HepG2 (cell line): Measurements from ENCODE around the gene CAMTA1. TPM values are rescaled to one million over a fixed set of nuclear protein-coding genes. Genes with fewer than 3 reads are reported as not detected.

Experiments used
- ATAC-seq: fragments of 200-7000 bp; cut with Tn5 transposase; 3 replicates; pipeline ENCODE4 v1.9.1; 2020; ENCODE audit warnings: mild to moderate bottlenecking, moderate library complexity
- BruUV-seq: library from RNA; stranded (reverse); fragments of 400-500 nt; replicated peaks from 2 replicates; lab custom pipeline; 2021; lab: Mats Ljungman, UMichigan
- CTCF ChIA-PET: fragments of 300-600 bp; formaldehyde crosslinking; extraction: SDS; loops from one replicate; lab custom pipeline; 2021; ENCODE audit warnings: low total read pairs, inconsistent platforms, low intra/inter-chr PET ratio; lab: Yijun Ruan, JAX
- POLR2A ChIA-PET: fragments of 350-600 bp; sonication (Branson Sonifier 250); formaldehyde crosslinking; loops from one replicate; lab custom pipeline; 2020; ENCODE audit warnings: antibody characterized with exemption, inconsistent platforms; lab: Yijun Ruan, JAX
- DNase-seq: peaks from one replicate; pipeline ENCODE4 v3.0.0-alpha.2; 2015; ENCODE audit warnings: low spot score
- FAIRE-seq: peaks from 3 replicates; lab custom pipeline; 2011; peaks lifted over from hg19 to GRCh38; lab: Jason Lieb, UNC
- H2AFZ ChIP-seq: one replicate; pipeline ENCODE4 v1.6.1; 2011; ENCODE audit warnings: low read length, inconsistent platforms
- H3K27ac ChIP-seq: fragments of 300-600 bp; 3 replicates; pipeline ENCODE4 v1.8.0; 2011; ENCODE audit warnings: mixed run types, mild to moderate bottlenecking, mixed read lengths, low read length, inconsistent platforms; ENCODE audit not compliant: insufficient read depth; ENCODE audit errors: extremely low read length
- H3K27me3 ChIP-seq, 2 experiments: fragments of 200-600 bp in 1 of 2; 2 replicates in 1 of 2; 3 replicates in 1 of 2; pipeline versions ENCODE4 v1.6.0 to v1.8.0; 2011; ENCODE audit warnings: low read length in 2 of 2, mild to moderate bottlenecking in 2 of 2, moderate library complexity in 2 of 2, inconsistent platforms in 1 of 2; ENCODE audit not compliant: insufficient read depth in 2 of 2, control insufficient read depth in 1 of 2
- H3K36me3 ChIP-seq, 2 experiments: fragments of 200-600 bp in 1 of 2; replicated peaks in 1 of 2; 2 replicates in 1 of 2; 3 replicates in 1 of 2; pipeline versions ENCODE4 v1.5.1 to v1.8.0; 2011; ENCODE audit warnings: low read length in 2 of 2, inconsistent platforms in 1 of 2; ENCODE audit not compliant: insufficient read depth in 2 of 2, control insufficient read depth in 1 of 2
- H3K4me1 ChIP-seq: 2 replicates; pipeline ENCODE4 v1.5.1; 2012; ENCODE audit warnings: low read length, inconsistent platforms; ENCODE audit not compliant: insufficient read depth
- H3K4me2 ChIP-seq: 2 replicates; pipeline ENCODE4 v1.6.0; 2011; ENCODE audit warnings: low read depth, low read length, inconsistent platforms
- H3K4me3 ChIP-seq, 3 experiments: fragments of 200-600 bp in 1 of 3; sonication (generic), shearing (Covaris generic) in 1 of 3; replicated peaks in 1 of 3; 2 replicates each; pipeline ENCODE4 v1.5.1; 2011 to 2016; ENCODE audit warnings: low read length in 3 of 3, inconsistent platforms in 2 of 3, low read depth in 2 of 3, mild to moderate bottlenecking in 2 of 3, control low read depth in 1 of 3, mixed read lengths in 1 of 3; ENCODE audit not compliant: insufficient read depth in 1 of 3
- H3K79me2 ChIP-seq: one replicate; pipeline ENCODE4 v1.6.1; 2011; ENCODE audit warnings: low read length, inconsistent platforms; ENCODE audit not compliant: insufficient read depth
- H3K9ac ChIP-seq: 2 replicates; pipeline ENCODE4 v1.6.0; 2011; ENCODE audit warnings: mild to moderate bottlenecking, low read depth, low read length, inconsistent platforms; ENCODE audit not compliant: insufficient read depth
- H3K9me3 ChIP-seq: 2 replicates; pipeline ENCODE4 v1.5.1; 2012; ENCODE audit warnings: mild to moderate bottlenecking, low read length
- H4K20me1 ChIP-seq: 2 replicates; pipeline ENCODE4 v1.6.0; 2011; ENCODE audit warnings: inconsistent platforms, mild to moderate bottlenecking, low read length, moderate library complexity; ENCODE audit not compliant: insufficient read depth
- DPF2 ChIP-seq: sonication (generic); formaldehyde crosslinking; IDR thresholded peaks from 2 replicates; pipeline ENCODE4 v1.4.0; 2020; ENCODE audit warnings: mild to moderate bottlenecking, low read depth, missing genetic modification reagents, borderline replicate concordance
- HOXA7 ChIP-seq: sonication (generic); formaldehyde crosslinking; IDR thresholded peaks from 2 replicates; pipeline ENCODE4 v1.8.1; 2022; ENCODE audit warnings: mild to moderate bottlenecking, missing genetic modification reagents, moderate library complexity
- KDM4B ChIP-seq: sonication (generic); formaldehyde crosslinking; IDR thresholded peaks from 2 replicates; pipeline ENCODE4 v1.4.0; 2020; ENCODE audit warnings: missing genetic modification reagents
- PAWR ChIP-seq: sonication (generic); formaldehyde crosslinking; IDR thresholded peaks from 2 replicates; pipeline ENCODE4 v1.4.0; 2020; ENCODE audit warnings: missing genetic modification reagents, mild to moderate bottlenecking, borderline replicate concordance
- PBX2 ChIP-seq: IDR thresholded peaks from 2 replicates; pipeline ENCODE4 v1.6.1; 2016; ENCODE audit warnings: control low read depth
- RXRA ChIP-seq: sonication (generic); formaldehyde crosslinking; IDR thresholded peaks from 2 replicates; pipeline ENCODE4 v1.5.1; 2020; ENCODE audit warnings: missing genetic modification reagents
- SALL2 ChIP-seq: sonication (generic); formaldehyde crosslinking; IDR thresholded peaks from 2 replicates; pipeline ENCODE4 v1.8.1; 2023; ENCODE audit warnings: mild to moderate bottlenecking, missing genetic modification reagents, inconsistent platforms
- ZNF510 ChIP-seq: sonication (generic); formaldehyde crosslinking; IDR thresholded peaks from 2 replicates; pipeline ENCODE4 v1.4.0; 2020; ENCODE audit warnings: low read depth, mild to moderate bottlenecking, missing genetic modification reagents
- WGBS: methylation state at CpG from one replicate; pipeline ENCODE4 v1.1.6; 2017; ENCODE audit warnings: low lambda C conversion rate; 5-methylcytosine and 5-hydroxymethylcytosine counted together
- in situ Hi-C: cut with HindIII; loops from 2 replicates; pipeline ENCODE4 v1.10.0; 2017; ENCODE audit warnings: low pct_unique_long_range_greater_than_20kb; ENCODE audit not compliant: extremely low pct_ligation_motif_present
- intact Hi-C: fragments of 100-400 bp; cut with micrococcal nuclease; formaldehyde crosslinking; loops from one replicate; pipeline ENCODE4 v1.10.0; 2022; ENCODE audit not compliant: unreplicated experiment
- polyA plus RNA-seq, 8 experiments: library from polyadenylated mRNA; depleted of rRNA in 3 of 8; stranded (reverse) in 7 of 8; unstranded in 1 of 8; fragments of >200 nt; fragmentation: Illumina TruSeq in 4 of 8; extraction: Trizol in 4 of 8; gene quantifications; 2 replicates each; pipeline versions ENCODE4 v1.2.1 to v1.2.3, GENCODE V29; 2011 to 2016; ENCODE audit warnings: low read depth in 4 of 8, missing spikeins in 1 of 8, mixed read lengths in 1 of 8; ENCODE audit not compliant: insufficient read depth in 1 of 8
- total RNA-seq, 5 experiments: library from RNA; depleted of rRNA; stranded (reverse); fragments of >200 nt; fragmentation: Illumina TruSeq; extraction: Trizol; gene quantifications; 2 replicates each; pipeline ENCODE4 v1.2.3, GENCODE V29; 2016; ENCODE audit warnings: low read depth in 1 of 5

CAMTA1 gene
- total and polyA plus RNA-seq, 2 of the 13 experiments (the other 11 are each of a cell fraction or from before 2014, with no cell fraction given), result 25.0 to 36.4 TPM

- 0% methylated on average over 5 of the region's 12 CpGs for WGBS
- H3K4me2 ChIP-seq, result no peak overlapping the region
- H4K20me1 ChIP-seq, result no peaks in the 10 kb centered on the region
- in situ Hi-C loops, result no loop called here
- H2AFZ ChIP-seq, result no peak overlapping the region
- no peak overlapping the region for H3K4me3 ChIP-seq
- no peaks in the 10 kb centered on the region for H3K9me3 ChIP-seq
- H3K36me3 ChIP-seq, result no peaks in the 10 kb centered on the region
- no peak for FAIRE-seq
- H3K9ac ChIP-seq, result no peak overlapping the region
- TF ChIP-seq DPF2 (CRISPR knock-in tag) (no peak), PBX2 (CRISPR knock-in tag) (no peak)
- ChIA-PET CTCF (no interaction called here), POLR2A (no interaction called here)
- no peak for DNase-seq
- H3K27me3 ChIP-seq, result peaks cover 0 to 13% of the 10 kb centered on the region in 2 experiments; a peak in 2 of 5 replicates
- H3K4me1 ChIP-seq, result no peaks in the 10 kb centered on the region
- intact Hi-C loops, result no loop called here
- H3K79me2 ChIP-seq, result no peaks in the 10 kb centered on the region
- ATAC-seq, result no peak
- BruUV-seq, result no TSS peak
- no peak overlapping the region for H3K27ac ChIP-seq
Observed at GRCh38 chr1:7526867-7527732, 741.8 kb downstream of the CAMTA1 start.

- in situ Hi-C loops, result no loop called here
- Histone ChIP-seq H3K4me2 (no peak overlapping the region), H3K79me2 (no peaks in the 10 kb centered on the region), H3K27ac (no peak overlapping the region), H4K20me1 (no peaks in the 10 kb centered on the region), H3K4me3 (no peak overlapping the region), H3K4me1 (no peaks in the 10 kb centered on the region), H3K9me3 (no peaks in the 10 kb centered on the region), H3K27me3 (peaks cover 0 to 13% of the 10 kb centered on the region in 2 experiments; a peak in 2 of 5 replicates), H3K9ac (no peak overlapping the region), H3K36me3 (no peaks in the 10 kb centered on the region), H2AFZ (no peak overlapping the region)
- ChIA-PET CTCF (no interaction called here), POLR2A (no interaction called here)
- FAIRE-seq (no peak), DNase-seq (no peak), ATAC-seq (no peak)
- WGBS, result 0% methylated on average over 1 of the region's 7 CpGs
- intact Hi-C loops, result no loop called here
- no TSS peak for BruUV-seq
- TF ChIP-seq KDM4B (CRISPR knock-in tag) (no peak), ZNF510 (CRISPR knock-in tag) (no peak), SALL2 (CRISPR knock-in tag) (no peak), PAWR (CRISPR knock-in tag) (no peak), RXRA (CRISPR knock-in tag) (no peak), HOXA7 (CRISPR knock-in tag) (no peak)
Observed at GRCh38 chr1:7527733-7528045, 742.4 kb downstream of the CAMTA1 start.
